Aortic smooth muscle cell (primary cell): ENCODE results near the gene CLINT1. TPM values are rescaled to one million over a fixed set of nuclear protein-coding genes. Genes with fewer than 3 reads are reported as not detected.

Experiments used
- total RNA-seq: library from RNA; depleted of rRNA; stranded (reverse); fragments of >200 nt; gene quantifications from 2 replicates; pipeline ENCODE4 v1.2.3, GENCODE V29; 2014

The CLINT1 gene
- total RNA-seq: 89.2 and 109 TPM in 2 replicates

GRCh38 chr5:157858527-157859226, at the start of gene CLINT1:
Gene CLINT1, minus strand, starts transcription at chr5:157859145. Its CDS starts 175 bp downstream, at chr5:157858970.

GRCh38 chr5:157743163-157744050, 115.5 kb downstream of the CLINT1 start, which contains the start of gene LSM11:
Gene LSM11, plus strand, starts transcription at chr5:157743712. Its CDS starts 39 bp downstream, at chr5:157743751.

Other genes with a start within 250 kb of the CLINT1 start
- gene SOX30, start 206.7 kb downstream of the CLINT1 start, total RNA-seq: not detected in 2 replicates
- not detected in 2 replicates for gene C5orf52, start 187.6 kb downstream of the CLINT1 start, total RNA-seq
- 20.7 and 24.0 TPM in 2 replicates for gene THG1L, start 127.7 kb downstream of the CLINT1 start, total RNA-seq
- gene LSM11, start 115.4 kb downstream of the CLINT1 start, total RNA-seq: 2.2 and 3.2 TPM in 2 replicates